Tibial nerve (tissue), 4 donors: ENCODE measurements around the gene PANK4. TPM values are rescaled to one million over a fixed set of nuclear protein-coding genes. Genes with fewer than 3 reads are reported as not detected.
"Not testable (repeated sequence)": the region's sequence is repeated elsewhere in the genome, so short reads cannot be mapped to it uniquely, and the experiment has no call there.

Experiments used
- DNase-seq, 2 donors: peaks; one replicate each; pipeline ENCODE4 v3.0.0-alpha.2; 2019; ENCODE audit warnings: low spot score in 2 of 2
- H3K27ac ChIP-seq, 4 donors: fragments of 200-600 bp; sonication (generic) in 3 of 4; one replicate each; pipeline ENCODE4 v1.5.1; 2017 to 2019; ENCODE audit warnings: mild to moderate bottlenecking in 1 of 4
- H3K27me3 ChIP-seq, 2 donors: fragments of 200-600 bp; sonication (generic) in 1 of 2; one replicate each; pipeline versions ENCODE4 v1.5.1 to v1.6.0; 2017 to 2019
- H3K36me3 ChIP-seq, 3 donors: fragments of 200-600 bp; sonication (generic); one replicate each; pipeline ENCODE4 v1.5.1; 2018 to 2019
- H3K4me1 ChIP-seq, 4 donors: fragments of 200-600 bp; sonication (generic) in 3 of 4; one replicate each; pipeline ENCODE4 v1.5.1; 2017 to 2019
- H3K4me3 ChIP-seq, 4 donors: fragments of 200-600 bp; sonication (generic) in 3 of 4; one replicate each; pipeline ENCODE4 v1.5.1; 2017 to 2019; ENCODE audit warnings: mild to moderate bottlenecking in 1 of 4, moderate library complexity in 1 of 4
- H3K9me3 ChIP-seq, 4 donors: fragments of 200-600 bp; sonication (generic) in 3 of 4; one replicate each; pipeline ENCODE4 v1.5.1; 2017 to 2019
- CTCF ChIP-seq, 5 experiments: fragments of 200-600 bp in 3 of 5; fragments of 450-650 bp in 2 of 5; sonication (generic) in 3 of 5; IDR thresholded peaks; one replicate each; pipeline ENCODE4 v1.5.1; 2016 to 2019; ENCODE audit warnings: antibody characterized with exemption in 5 of 5, mild to moderate bottlenecking in 3 of 5, moderate library complexity in 2 of 5
- EP300 ChIP-seq, 2 donors: sonication (generic); formaldehyde crosslinking; IDR thresholded peaks; one replicate each; pipeline ENCODE4 v1.6.1; 2017; ENCODE audit warnings: antibody characterized with exemption in 2 of 2, mild to moderate bottlenecking in 1 of 2
- POLR2A ChIP-seq, 2 donors: fragments of 450-650 bp; IDR thresholded peaks; one replicate each; pipeline ENCODE4 v1.6.1; 2017; ENCODE audit warnings: antibody characterized with exemption in 2 of 2, mild to moderate bottlenecking in 2 of 2, moderate library complexity in 2 of 2
- WGBS, 2 donors: methylation state at CpG; one replicate each; pipeline ENCODE4 v1.1.5; 2018; 5-methylcytosine and 5-hydroxymethylcytosine counted together
- total RNA-seq, 4 donors: library from RNA; depleted of rRNA; stranded (reverse); fragments of >200 nt; gene quantifications; one replicate each; pipeline ENCODE4 v1.1.0, GENCODE V29; 2016

PANK4 gene
- total RNA-seq, 4 donors from 2014 or later, result 14.2 to 50.0 (median 38.1) TPM

- H3K27ac ChIP-seq, result no peak overlapping the region
- DNase-seq, result no peak
- WGBS, 2 donors, result 79 to 86% methylated on average over 17 of the region's 17 CpGs
- H3K4me3 ChIP-seq, result no peak overlapping the region
- no peaks in the 10 kb centered on the region for H3K4me1 ChIP-seq
- H3K36me3 ChIP-seq, result no peaks in the 10 kb centered on the region
- H3K9me3 ChIP-seq, result peaks cover 0 to 10% (median 0%) of the 10 kb centered on the region in 4 donors
- peaks cover 0 to 33% of the 10 kb centered on the region in 2 donors for H3K27me3 ChIP-seq
- TF ChIP-seq CTCF (IDR thresholded peaks at IDR 0.05) (no peak), EP300 (IDR thresholded peaks at IDR 0.05) (no peak), POLR2A (IDR thresholded peaks at IDR 0.05) (no peak)
Measured at GRCh38 chr1:2570332-2570731, 43.9 kb upstream of the PANK4 start.

GRCh38 chr1:2569703-2570102, 43.3 kb upstream of the PANK4 start:
- not testable (repeated sequence) for H3K4me3 ChIP-seq, DNase-seq, H3K36me3 ChIP-seq, H3K9me3 ChIP-seq, H3K27ac ChIP-seq, H3K4me1 ChIP-seq
- 83% methylated on average over 13 of the region's 13 CpGs for WGBS, 2 donors
- peaks cover 0 to 33% of the 10 kb centered on the region in 2 donors for H3K27me3 ChIP-seq

- no peak for DNase-seq
- Histone ChIP-seq H3K27me3 (peaks cover 0 to 31% of the 10 kb centered on the region in 2 donors), H3K9me3 (peaks cover 0 to 10% (median 0%) of the 10 kb centered on the region in 4 donors), H3K4me1 (no peaks in the 10 kb centered on the region), H3K27ac (no peak overlapping the region), H3K4me3 (no peak overlapping the region), H3K36me3 (peaks cover 0 to under 1% (median 0%) of the 10 kb centered on the region in 3 donors)
- 70 to 82% methylated on average over 17 of the region's 17 CpGs for WGBS, 2 donors
- TF ChIP-seq EP300 (IDR thresholded peaks at IDR 0.05) (no peak), CTCF (IDR thresholded peaks at IDR 0.05) (no peak), POLR2A (IDR thresholded peaks at IDR 0.05) (no peak)
Measured at GRCh38 chr1:2569060-2569459, 42.7 kb upstream of the PANK4 start.

GRCh38 chr1:2568187-2568816, 41.9 kb upstream of the PANK4 start:
- not testable (repeated sequence) for H3K4me3 ChIP-seq, H3K4me1 ChIP-seq, H3K27ac ChIP-seq, H3K9me3 ChIP-seq, DNase-seq, H3K36me3 ChIP-seq
- H3K27me3 ChIP-seq, result peaks cover 0 to 24% of the 10 kb centered on the region in 2 donors
- 39 to 50% methylated on average over 9 of the region's 17 CpGs for WGBS, 2 donors

- Histone ChIP-seq H3K27me3 (peaks cover 0 to 19% of the 10 kb centered on the region in 2 donors), H3K36me3 (peaks cover 0 to 20% (median 0%) of the 10 kb centered on the region in 3 donors), H3K9me3 (no peaks in the 10 kb centered on the region), H3K4me1 (no peaks in the 10 kb centered on the region), H3K27ac (no peak overlapping the region), H3K4me3 (no peak overlapping the region)
- no peak for DNase-seq
- no peak for TF ChIP-seq POLR2A (IDR thresholded peaks at IDR 0.05)
- no peak for TF ChIP-seq EP300 (IDR thresholded peaks at IDR 0.05)
- no peak for TF ChIP-seq CTCF (IDR thresholded peaks at IDR 0.05)
- WGBS, 2 donors, result 91 to 93% methylated on average over 9 to 15 of the region's 16 CpGs
Measured at GRCh38 chr1:2567083-2567679, 40.8 kb upstream of the PANK4 start.
